IMR-90 (cell line): Measurements from ENCODE around the gene RNU2-1. TPM values are rescaled to one million over a fixed set of nuclear protein-coding genes. Genes with fewer than 3 reads are reported as not detected.
A peak's percentile ranks its signal among the peaks of the same experiment; 100 is the strongest.

Experiments
- ATAC-seq: fragments of 200-7000 bp; cut with Tn5 transposase; 2 replicates; pipeline ENCODE4 v1.9.1; 2020; ENCODE audit warnings: low read depth, mild to moderate bottlenecking, moderate library complexity
- BruUV-seq: library from RNA; stranded (reverse); fragments of 400-500 nt; replicated peaks from 2 replicates; lab custom pipeline; 2021; lab: Mats Ljungman, UMichigan
- CTCF ChIA-PET: fragments of 300-600 bp; formaldehyde crosslinking; extraction: SDS; loops from one replicate; lab custom pipeline; 2021; ENCODE audit warnings: antibody characterized with exemption; lab: Yijun Ruan, JAX
- POLR2A ChIA-PET: fragments of 300-600 bp; sonication (Branson Sonifier 250); formaldehyde crosslinking; loops from one replicate; lab custom pipeline; 2022; ENCODE audit warnings: antibody characterized with exemption; ENCODE audit not compliant: unreplicated experiment; lab: Charles Lee
- DNase-seq: peaks from one replicate; pipeline ENCODE4 v3.0.0; 2013
- H2AFZ ChIP-seq: replicated peaks from 2 replicates; pipeline ENCODE3; 2013; ENCODE audit warnings: low read length, mild to moderate bottlenecking; ENCODE audit not compliant: poor library complexity
- H2AK5ac ChIP-seq: 2 replicates; pipeline ENCODE4 v1.6.1; 2013; ENCODE audit warnings: low read depth, low read length, inconsistent platforms
- H2AK9ac ChIP-seq: replicated peaks from 2 replicates; pipeline ENCODE3; 2013; ENCODE audit warnings: mild to moderate bottlenecking, low read depth, low read length, moderate library complexity; ENCODE audit not compliant: poor library complexity
- H2BK120ac ChIP-seq: 2 replicates; pipeline ENCODE4 v1.6.1; 2013; ENCODE audit warnings: low read depth, low read length, inconsistent platforms
- H2BK15ac ChIP-seq: 3 replicates; pipeline ENCODE4 v1.6.1; 2013; ENCODE audit warnings: low read depth, low read length, inconsistent platforms
- H2BK20ac ChIP-seq: 2 replicates; pipeline ENCODE4 v1.6.1; 2013; ENCODE audit warnings: low read depth, mild to moderate bottlenecking, inconsistent platforms, low read length, moderate library complexity
- H2BK5ac ChIP-seq: 2 replicates; pipeline ENCODE4 v1.6.1; 2013; ENCODE audit warnings: mild to moderate bottlenecking, low read depth, low read length, inconsistent platforms; ENCODE audit not compliant: poor library complexity, severe bottlenecking
- H3K14ac ChIP-seq: replicated peaks from 2 replicates; pipeline ENCODE4 v1.6.1; 2013; ENCODE audit warnings: low read depth, low read length, inconsistent platforms
- H3K18ac ChIP-seq: 2 replicates; pipeline ENCODE4 v1.6.1; 2013; ENCODE audit warnings: low read depth, low read length, control low read depth
- H3K23ac ChIP-seq: 2 replicates; pipeline ENCODE4 v1.6.1; 2013; ENCODE audit warnings: low read depth, low read length, inconsistent platforms
- H3K27ac ChIP-seq: 2 replicates; pipeline ENCODE4 v1.5.1; 2013; ENCODE audit warnings: mild to moderate bottlenecking, control low read depth, low read length; ENCODE audit not compliant: insufficient read depth
- H3K27me3 ChIP-seq: 2 replicates; pipeline ENCODE4 v1.6.1; 2013; ENCODE audit warnings: low read length; ENCODE audit not compliant: control insufficient read depth, insufficient read depth
- H3K36me3 ChIP-seq: 2 replicates; pipeline ENCODE4 v1.6.1; 2013; ENCODE audit warnings: low read length, mixed read lengths; ENCODE audit not compliant: control insufficient read depth, insufficient read depth
- H3K4ac ChIP-seq: 2 replicates; pipeline ENCODE4 v1.6.1; 2013; ENCODE audit warnings: low read depth, low read length, inconsistent platforms
- H3K4me1 ChIP-seq: 2 replicates; pipeline ENCODE4 v1.6.1; 2013; ENCODE audit warnings: low read length, mixed read lengths; ENCODE audit not compliant: control insufficient read depth, insufficient read depth
- H3K4me2 ChIP-seq: 2 replicates; pipeline ENCODE4 v1.6.1; 2013; ENCODE audit warnings: low read depth, mild to moderate bottlenecking, control low read depth, low read length, moderate library complexity
- H3K4me3 ChIP-seq: 2 replicates; pipeline ENCODE4 v1.5.1; 2013; ENCODE audit warnings: low read depth, mild to moderate bottlenecking, control low read depth, low read length, moderate library complexity; ENCODE audit not compliant: insufficient read depth
- H3K56ac ChIP-seq: 2 replicates; pipeline ENCODE4 v1.6.1; 2013; ENCODE audit warnings: low read length, inconsistent platforms; ENCODE audit not compliant: insufficient read depth; ENCODE audit errors: extremely low read depth
- H3K79me1 ChIP-seq, 2 experiments: 2 replicates each; pipeline ENCODE4 v1.6.1; 2013; ENCODE audit warnings: low read length in 2 of 2, inconsistent platforms in 1 of 2, low read depth in 1 of 2
- H3K9ac ChIP-seq: 2 replicates; pipeline ENCODE4 v1.6.1; 2013; ENCODE audit warnings: low read depth, low read length, control low read depth
- H3K9me1 ChIP-seq: 2 replicates; pipeline ENCODE4 v1.6.1; 2013; ENCODE audit warnings: low read length, inconsistent platforms; ENCODE audit not compliant: insufficient read depth
- H3K9me3 ChIP-seq: 2 replicates; pipeline ENCODE4 v1.6.1; 2013; ENCODE audit warnings: low read length; ENCODE audit not compliant: control insufficient read depth, insufficient read depth
- H4K20me1 ChIP-seq: 2 replicates; pipeline ENCODE4 v1.6.1; 2013; ENCODE audit warnings: low read length, inconsistent platforms; ENCODE audit not compliant: insufficient read depth
- H4K5ac ChIP-seq: 2 replicates; pipeline ENCODE4 v1.6.1; 2013; ENCODE audit warnings: mild to moderate bottlenecking, low read depth, low read length, control low read depth
- H4K8ac ChIP-seq, 2 experiments: 2 replicates each; pipeline ENCODE4 v1.6.1; 2013; ENCODE audit warnings: low read depth in 2 of 2, low read length in 2 of 2, control low read depth in 1 of 2, inconsistent platforms in 1 of 2
- H4K91ac ChIP-seq: 2 replicates; pipeline ENCODE4 v1.6.1; 2013; ENCODE audit warnings: low read depth, low read length, inconsistent platforms; ENCODE audit not compliant: insufficient read depth
- CEBPB ChIP-seq: IDR thresholded peaks from 2 replicates; pipeline ENCODE4 v1.6.1; 2012; ENCODE audit warnings: low read depth, low read length, improper control_type of control experiment
- MAFK ChIP-seq: IDR thresholded peaks from 2 replicates; pipeline ENCODE4 v1.6.1; 2012; ENCODE audit warnings: low read depth, low read length, improper control_type of control experiment
- WGBS, 2 experiments: methylation state at CpG; one replicate each; pipeline versions ENCODE4 v1.1.5 to v1.1.7; 2013; ENCODE audit warnings: missing lambda C conversion rate in 2 of 2; ENCODE audit not compliant: insufficient read length in 1 of 2; ENCODE audit errors: extremely low coverage in 2 of 2; 5-methylcytosine and 5-hydroxymethylcytosine counted together
- dilution Hi-C: fragments of 300-500 bp; cut with HindIII; formaldehyde crosslinking; loops from one replicate; pipeline ENCODE4 v1.14.3; 2018; ENCODE audit warnings: low sequenced_read_pairs; ENCODE audit not compliant: unreplicated experiment
- in situ Hi-C: fragments of 300-500 bp; cut with MboI; formaldehyde crosslinking; loops from 3 replicates; pipeline ENCODE4 v1.14.3; 2019; ENCODE audit warnings: low sequenced_read_pairs, inconsistent platforms, mixed read lengths
- intact Hi-C: fragments of 100-400 bp; cut with micrococcal nuclease; formaldehyde crosslinking; loops from 2 replicates; pipeline ENCODE4 v1.10.0; 2022
- polyA plus RNA-seq, 3 experiments: library from polyadenylated mRNA; depleted of rRNA; stranded (reverse); fragments of >200 nt; gene quantifications; 2 replicates each; pipeline ENCODE4 v1.2.3, GENCODE V29; 2012; ENCODE audit warnings: low replicate concordance in 1 of 3
- total RNA-seq: library from RNA; depleted of rRNA; stranded (reverse); fragments of >200 nt; gene quantifications from 2 replicates; pipeline ENCODE4 v1.2.3, GENCODE V29; 2012

The RNU2-1 gene
- total and polyA plus RNA-seq, 2 of the 4 experiments (the other 2 are of a cell fraction): not detected

- Histone ChIP-seq H3K9me1 (peaks cover 20% of the 10 kb centered on the region), H3K56ac (peak overlapping the region; percentile 77; the same call in 1 of the 2 replicates), H4K8ac (peak overlapping the region; percentile 53 to 80; a peak in 2 of 4 replicates), H4K20me1 (no peaks in the 10 kb centered on the region), H3K18ac (peak overlapping the region; percentile 34; the same call in 1 of the 2 replicates), H4K91ac (peak overlapping the region; percentile 83; the same call in 1 of the 2 replicates), H2AFZ (no peak overlapping the region), H3K9me3 (no peaks in the 10 kb centered on the region), H2BK120ac (0 out of 2 replicates have a peak overlapping the region, but pooled peaks have one; percentile 18), H3K9ac (peak overlapping the region; percentile 79), H2BK15ac (no peak overlapping the region), H4K5ac (peak overlapping the region; percentile 55; the same call in 1 of the 2 replicates), H3K23ac (peak overlapping the region; percentile 95), H3K27me3 (no peaks in the 10 kb centered on the region), H3K4me1 (peaks cover 16% of the 10 kb centered on the region), H2AK5ac (peak overlapping the region; percentile 87), H2BK5ac (peak overlapping the region; percentile 78), H2AK9ac (peak overlapping the region; percentile 96), H3K27ac (no peak overlapping the region), H3K14ac (peak overlapping the region; percentile 95), H3K4me2 (peak overlapping the region; percentile 94), H3K4ac (peak overlapping the region; percentile 92), H3K36me3 (peaks cover 36% of the 10 kb centered on the region), H3K79me1 (peaks cover 18 to 46% of the 10 kb centered on the region in 2 experiments), H2BK20ac (no peak overlapping the region), H3K4me3 (peak overlapping the region; percentile 74; the same call in 1 of the 2 replicates)
- BruUV-seq: no TSS peak
- POLR2A ChIA-PET: no interaction called here
- ATAC-seq (no peak), DNase-seq (no peak)
- TF ChIP-seq MAFK: peak; percentile 72
- no peak for TF ChIP-seq CEBPB
- 85% methylated on average over 5 of the region's 7 CpGs; no CpG with 5 or more reads in 1 of the 2 experiments for WGBS, 2 experiments
- intact Hi-C loops: loop anchor here (10.0 kb wide), 1 partner anchor 302 kb away; no protein-coding TSS in a partner anchor
- dilution Hi-C loops: no loop called here
- CTCF ChIA-PET: interaction anchor here (1.0 kb wide), 1 partner anchor 97 kb away, joined by 3 read pairs; no protein-coding TSS in a partner anchor
- in situ Hi-C loops: loop anchor here (25.0 kb wide), 1 partner anchor 99 kb away; no protein-coding TSS in a partner anchor
Measured at GRCh38 chr17:43212641-43213490, 20.9 kb downstream of the RNU2-1 start.
